NCI-H526 (cell line): ENCODE data around the gene ROBO2.
A peak's percentile ranks its signal among the peaks of the same experiment; 100 is the strongest.

Experiments used
- DNase-seq, 2 experiments: peaks; one replicate each; lab custom pipeline; 2025; lab: John Stamatoyannopoulos, UW

The ROBO2 gene

DNA sequence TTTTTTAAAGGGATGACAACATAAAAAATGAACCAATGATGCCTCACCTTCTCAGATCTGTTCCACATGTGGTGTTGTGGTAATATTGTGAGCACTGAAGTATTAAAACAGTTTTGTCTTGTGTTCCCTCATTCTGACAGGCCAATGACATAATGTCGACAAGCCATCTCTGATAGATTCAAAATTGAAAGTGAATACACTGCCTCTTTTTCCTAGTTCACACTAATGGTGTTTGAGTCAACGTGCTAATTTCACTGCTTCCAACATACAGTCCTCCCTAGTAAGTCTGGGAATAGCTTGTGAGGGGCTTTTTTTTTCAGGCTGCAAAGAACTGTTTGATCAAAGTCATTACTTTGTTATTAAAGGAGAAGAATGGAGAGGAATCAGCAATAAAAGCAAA, 82.8 kb downstream of the ROBO2 start:
- no peak for DNase-seq

DNA sequence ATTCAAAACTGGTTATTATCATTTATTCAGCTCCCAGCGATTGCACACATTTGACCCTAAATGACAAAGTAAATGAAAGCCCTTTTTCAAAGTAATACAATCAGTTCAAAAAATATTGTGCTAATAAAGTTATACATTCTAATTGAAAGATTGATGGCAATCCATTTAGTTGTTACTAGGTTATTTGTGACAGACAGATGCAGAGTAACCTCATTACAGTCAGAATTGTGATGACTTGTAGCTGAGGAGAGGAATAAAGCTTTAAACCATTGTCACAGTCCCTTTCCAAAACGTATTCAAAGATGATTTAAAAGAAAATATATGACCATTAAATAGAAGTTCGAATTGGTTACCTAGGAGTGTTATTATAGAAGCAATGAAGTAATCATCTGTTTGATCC, 86.1 kb downstream of the ROBO2 start:
- DNase-seq: no peak

DNA sequence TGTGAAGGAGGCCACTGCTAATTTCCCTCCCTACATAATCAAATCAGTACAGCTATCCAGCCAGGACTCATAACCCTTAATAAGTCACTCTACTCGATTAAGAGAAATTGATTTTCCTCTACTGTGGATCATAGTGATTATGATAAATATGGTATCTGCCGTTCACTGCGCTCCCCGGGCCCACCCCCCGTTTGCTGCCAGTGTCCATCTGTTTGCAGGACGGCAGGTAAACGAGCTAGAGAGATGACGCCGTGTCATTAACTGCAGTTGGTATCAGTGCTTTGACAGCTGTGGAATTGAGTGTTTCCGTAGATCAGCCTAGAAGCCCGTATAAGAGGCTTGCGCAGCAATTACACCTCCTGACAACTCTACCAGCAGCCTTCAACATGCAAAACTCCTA, 94.9 kb downstream of the ROBO2 start:
- no peak for DNase-seq

DNA sequence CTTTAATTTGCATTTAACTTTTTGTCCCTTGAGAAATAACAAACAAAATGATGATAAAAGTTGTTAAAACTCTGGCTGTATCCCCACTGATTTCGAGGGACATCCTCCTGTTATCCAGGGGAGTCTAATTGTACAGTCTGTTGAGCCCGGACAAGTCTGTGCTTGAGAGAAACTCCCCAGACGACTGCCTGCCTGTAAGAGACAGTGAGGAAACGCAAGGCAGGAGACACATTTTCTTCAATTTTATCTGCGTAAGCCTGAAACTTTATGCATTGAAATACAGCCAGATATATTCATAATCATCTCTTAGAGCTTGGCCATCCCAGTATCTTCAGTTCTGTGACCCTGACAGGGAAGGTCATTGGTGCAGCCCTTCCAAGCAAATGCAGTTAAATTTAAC, 97.7 kb downstream of the ROBO2 start:
- no peak for DNase-seq

DNA sequence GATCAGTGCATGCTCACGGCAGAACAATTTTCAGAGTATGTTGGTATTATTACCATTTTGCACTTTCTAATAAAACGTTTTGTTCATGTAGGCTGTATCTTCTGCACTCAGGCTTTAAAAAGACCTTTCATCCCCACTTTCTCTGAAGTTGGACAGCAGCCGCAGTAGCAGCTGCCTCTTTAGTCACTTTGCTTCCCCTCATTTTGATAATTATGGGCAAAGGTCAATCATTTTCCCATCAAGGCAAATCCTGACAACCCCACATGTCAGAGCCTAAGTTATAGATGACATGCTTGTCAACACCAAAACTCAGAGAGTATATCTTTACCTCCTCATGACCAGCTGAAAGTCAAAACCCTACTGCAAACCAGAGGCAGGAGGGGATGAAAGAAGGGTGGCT, 99.7 kb downstream of the ROBO2 start:
- DNase-seq: no peak

DNA sequence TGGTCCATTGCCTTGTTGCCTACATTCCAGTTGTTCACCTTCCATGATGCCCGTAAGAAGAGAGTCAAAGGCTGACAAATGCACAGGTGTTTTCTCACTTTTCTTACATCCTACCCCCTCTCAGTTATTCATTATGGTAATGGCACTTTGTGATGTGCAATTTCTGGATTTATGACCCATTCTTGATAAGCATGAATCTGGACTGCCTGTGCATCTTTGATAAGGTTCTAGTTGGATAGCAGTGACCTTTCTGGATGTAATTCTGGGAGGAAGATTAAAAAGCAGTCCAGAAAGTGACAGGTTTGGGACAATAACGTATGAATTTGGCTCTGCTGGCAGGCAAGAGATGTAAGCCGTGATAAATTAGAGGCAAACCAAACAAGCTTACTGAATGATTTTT, 101.5 kb downstream of the ROBO2 start:
- no peak for DNase-seq

DNA sequence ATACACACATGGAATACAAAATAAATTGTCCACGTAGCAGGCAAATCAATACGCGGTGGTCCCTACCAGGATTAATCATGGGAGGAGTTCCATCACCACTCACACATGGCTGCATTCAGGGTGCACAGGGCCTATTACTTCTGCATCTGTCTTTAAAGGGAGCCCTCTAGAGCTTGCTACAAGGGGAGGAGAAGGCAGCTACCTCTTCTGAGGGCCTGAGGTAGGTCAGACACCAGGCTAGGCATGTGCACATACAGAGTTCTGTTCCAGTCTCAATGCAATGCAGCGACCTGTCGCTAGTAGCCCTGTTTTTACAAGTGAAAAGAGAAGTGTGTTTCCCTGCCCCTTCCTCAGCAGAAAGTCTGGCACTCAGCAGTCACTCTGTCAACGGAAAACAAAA, 102.7 kb downstream of the ROBO2 start:
- DNase-seq: no peak

DNA sequence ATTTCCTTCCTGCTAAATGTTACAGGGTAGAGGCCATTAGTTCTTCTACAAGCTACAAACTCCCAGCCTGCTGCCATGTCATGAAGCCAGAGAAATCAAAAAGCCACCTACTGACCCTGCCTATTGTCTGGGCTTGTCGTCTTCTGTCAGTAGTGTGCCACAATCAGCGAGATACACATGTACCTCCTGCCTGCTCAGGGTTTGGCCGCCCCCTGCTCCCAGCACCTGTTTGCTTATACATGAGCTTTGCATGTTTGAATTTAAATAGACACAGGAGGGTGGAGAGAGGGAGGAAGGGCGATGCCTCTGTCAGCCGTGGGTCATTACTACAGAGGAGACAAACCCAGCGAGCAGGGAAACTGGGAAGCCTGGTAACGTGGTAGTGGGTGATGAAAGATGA, 106.1 kb downstream of the ROBO2 start:
- DNase-seq: peak; percentile 0 to 49

DNA sequence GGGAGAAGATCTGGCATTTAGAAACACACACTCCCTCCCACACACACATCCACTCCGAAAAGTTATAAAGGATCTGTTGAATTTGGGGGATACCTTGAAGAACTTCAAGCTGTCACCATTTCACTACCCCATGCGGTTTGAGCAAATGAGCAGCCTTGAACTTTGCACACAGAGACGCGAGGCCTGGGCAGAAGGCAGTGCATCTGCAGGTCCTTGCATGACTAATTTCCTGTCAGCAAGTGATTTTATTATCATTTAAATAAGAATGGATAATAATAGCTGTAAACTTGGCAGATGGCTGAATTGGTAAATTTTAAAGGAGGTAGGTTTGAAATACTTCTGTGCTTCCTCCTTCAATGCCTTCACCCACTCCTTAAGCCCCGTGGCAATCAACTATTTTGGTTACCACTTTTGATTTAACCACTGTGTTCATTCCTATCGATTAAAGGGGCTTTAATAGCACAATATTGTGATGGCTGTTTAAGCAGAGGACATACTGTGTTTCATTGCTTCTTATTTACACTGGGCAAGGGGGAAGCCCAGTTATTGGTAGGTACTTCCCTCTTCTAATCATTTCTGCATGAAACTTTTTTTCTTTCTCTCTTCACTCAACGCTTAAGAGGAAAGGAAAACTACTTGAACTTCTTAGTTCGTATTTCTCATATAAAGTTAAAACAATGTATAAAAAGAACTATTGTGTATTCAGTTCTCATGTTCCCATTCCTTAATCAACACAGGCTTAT, 108.1 kb downstream of the ROBO2 start:
- DNase-seq: no peak

DNA sequence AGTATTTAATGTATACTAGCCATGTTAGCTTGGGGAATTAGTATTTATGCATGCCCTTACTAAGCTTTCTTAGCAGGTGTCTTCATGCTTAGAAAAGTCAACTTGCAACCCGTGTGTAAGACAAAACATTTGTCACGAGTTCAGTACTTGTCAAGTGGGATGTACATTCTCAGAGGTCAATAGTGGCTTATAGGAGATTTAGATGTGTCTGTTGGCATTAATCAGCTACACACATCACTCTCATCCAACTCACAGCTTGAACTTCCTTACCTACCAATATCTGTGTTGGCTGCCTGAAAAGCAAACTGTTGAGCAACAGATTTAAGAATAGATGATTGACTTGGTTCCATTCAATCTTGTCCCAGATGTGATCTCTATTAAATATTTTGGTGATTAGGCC, 109.5 kb downstream of the ROBO2 start:
- no peak for DNase-seq

DNA sequence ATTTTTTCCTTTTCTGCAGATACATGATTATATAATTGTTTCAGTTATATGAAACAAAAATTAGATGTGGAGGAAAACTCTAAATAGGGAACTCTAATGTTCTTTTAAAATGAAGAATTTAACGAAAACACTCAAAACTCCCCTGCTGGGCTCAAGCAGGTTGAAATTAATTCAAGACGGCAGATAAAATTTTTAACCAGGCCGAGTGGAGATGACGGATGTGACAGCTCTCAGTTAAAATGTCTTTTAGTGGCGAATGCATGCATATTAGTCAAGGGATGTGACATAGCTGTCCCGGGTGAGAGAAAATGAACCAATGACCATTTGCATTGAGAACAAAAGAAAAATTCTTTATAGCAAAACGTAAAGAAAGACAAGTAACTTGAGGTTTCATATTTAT, 110.1 kb downstream of the ROBO2 start:
- DNase-seq: no peak

DNA sequence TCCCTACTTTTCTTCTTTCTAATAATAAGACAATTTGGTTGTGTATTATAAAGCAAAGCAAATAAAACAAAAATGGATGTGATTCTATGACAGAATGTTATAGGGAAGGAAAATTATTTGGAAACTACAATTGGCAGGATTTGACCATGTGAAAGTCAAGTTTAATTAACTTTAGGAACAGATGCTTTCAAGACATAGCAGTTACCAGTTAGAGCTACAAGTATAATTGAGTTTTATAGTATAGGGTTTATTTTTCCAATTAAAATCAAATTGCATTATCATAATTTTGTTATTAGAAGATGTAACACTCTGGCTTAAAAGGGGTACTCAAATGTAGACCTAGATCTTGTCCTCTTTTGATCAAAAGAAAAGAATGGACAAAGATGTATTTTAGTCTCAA, 110.9 kb downstream of the ROBO2 start:
- DNase-seq: no peak

DNA sequence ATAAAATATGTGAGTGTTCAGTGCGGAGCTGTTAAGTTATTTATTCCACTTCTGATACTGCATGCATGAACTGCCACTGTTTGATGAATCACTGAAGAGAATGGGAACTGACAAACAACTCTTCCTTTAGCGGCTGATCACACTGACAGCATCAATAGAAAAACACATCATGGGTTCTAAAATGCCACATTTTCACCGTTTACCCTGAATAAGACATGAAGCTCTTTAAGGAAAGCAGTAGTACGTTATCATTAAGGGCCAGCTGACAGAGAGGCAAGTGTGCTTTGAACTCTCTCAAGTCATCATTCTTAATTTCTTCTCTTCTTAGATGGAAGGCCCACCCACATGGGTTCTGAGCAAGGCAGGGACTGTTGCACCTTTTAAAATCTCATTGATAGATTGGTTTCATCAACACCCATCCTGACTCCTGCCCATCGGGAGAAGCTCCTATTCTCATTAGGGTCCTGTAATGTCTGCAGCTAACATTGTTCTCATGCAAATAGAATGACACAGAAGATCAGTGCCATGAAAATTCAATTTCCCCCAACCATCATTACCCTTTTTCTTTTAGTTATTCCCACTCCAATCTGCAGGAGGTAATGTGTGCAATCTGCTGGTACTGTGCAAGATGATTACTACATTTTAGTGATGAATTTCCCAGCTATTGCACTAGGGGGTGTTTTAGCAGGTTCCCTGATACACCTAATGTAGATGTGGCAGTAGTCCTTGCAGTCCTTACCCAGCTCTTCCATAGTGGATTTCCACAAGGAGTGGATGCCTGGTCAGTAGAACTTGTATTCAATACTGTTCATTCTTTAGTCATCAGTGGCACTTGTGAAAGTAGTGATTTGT, 119.1 kb downstream of the ROBO2 start:
- no peak for DNase-seq

DNA sequence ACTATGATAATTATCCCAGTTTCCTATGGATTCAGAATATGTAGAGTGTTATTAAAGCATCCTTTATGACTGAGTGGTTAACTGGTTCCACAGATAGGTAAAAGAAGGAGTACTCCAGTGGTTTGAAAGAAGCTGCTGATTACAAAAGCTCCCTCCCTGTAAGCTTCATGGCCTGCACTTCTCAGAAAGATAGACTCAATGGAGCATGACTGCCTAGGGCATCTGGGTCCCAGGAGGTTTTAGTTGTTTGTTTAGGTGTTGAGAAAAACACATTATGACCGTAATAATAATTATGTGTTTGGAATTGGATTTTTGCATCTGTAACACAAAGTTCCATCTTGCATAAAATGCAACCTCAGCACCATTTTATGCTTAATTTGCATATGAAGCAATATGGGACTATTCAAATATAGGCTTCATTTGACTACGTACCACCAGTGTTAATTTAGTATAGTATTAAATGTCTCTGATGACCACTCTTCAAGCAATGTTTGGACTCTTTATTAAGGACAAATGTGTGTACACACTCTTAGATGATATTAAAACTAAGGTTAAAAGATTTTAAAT, 121.1 kb downstream of the ROBO2 start:
- peak; percentile 0 to 23 for DNase-seq

DNA sequence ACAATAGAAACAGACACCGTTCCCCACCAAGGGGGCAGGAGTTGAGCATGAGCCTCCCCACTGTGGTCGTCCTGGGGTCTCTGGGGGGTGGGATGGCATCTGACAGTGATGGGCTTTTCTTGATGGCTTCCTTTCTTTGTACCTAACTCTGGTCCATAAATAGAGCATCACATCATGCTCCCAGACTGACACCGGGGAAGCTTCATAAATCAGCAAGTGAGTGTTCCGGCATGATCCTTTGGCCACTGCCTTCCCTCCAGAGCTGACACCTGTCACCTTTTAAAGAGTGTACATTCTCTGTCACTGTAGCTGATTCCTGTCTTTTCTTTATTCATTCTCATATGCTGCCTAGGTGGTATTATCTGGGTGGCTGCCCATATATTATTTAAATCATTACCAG, 129.9 kb downstream of the ROBO2 start:
- no peak for DNase-seq

DNA sequence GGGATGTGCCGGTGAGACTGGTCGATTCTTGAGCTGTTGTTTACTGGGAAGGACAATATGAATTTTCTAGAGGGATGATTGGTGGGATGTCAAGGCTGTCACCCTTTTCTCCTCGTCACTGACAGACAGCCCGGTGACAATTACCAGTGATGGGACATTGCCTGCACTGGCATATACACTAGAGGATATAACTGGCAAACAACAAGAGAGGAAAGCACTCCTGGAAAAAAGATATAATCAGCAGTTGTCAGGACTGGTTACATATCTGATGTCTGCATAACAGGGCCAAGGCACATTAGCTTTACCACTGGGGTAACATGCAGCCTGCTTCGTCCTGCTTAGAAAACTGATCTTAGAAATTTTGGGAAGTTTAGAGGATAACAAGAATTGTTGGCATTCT, 131.1 kb downstream of the ROBO2 start:
- no peak for DNase-seq

DNA sequence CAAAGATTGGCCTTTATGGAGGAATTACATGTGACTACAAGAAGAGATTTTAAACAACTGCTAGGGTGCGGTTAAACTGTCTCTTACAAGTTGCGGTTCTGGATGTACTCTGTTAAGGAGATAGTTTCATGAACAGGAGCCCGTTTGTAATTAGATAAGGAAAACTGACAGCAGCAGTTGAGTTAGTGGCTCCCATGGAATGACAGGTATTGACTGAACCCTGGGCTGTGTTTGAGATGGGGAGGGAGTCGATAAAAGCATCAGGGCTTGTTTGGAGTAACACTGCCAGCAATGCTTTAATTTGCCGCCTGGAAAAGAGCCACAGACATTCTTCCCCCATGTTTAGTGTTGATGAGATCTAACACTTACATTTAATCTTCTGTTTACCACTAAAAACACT, 139.9 kb downstream of the ROBO2 start:
- DNase-seq: no peak

DNA sequence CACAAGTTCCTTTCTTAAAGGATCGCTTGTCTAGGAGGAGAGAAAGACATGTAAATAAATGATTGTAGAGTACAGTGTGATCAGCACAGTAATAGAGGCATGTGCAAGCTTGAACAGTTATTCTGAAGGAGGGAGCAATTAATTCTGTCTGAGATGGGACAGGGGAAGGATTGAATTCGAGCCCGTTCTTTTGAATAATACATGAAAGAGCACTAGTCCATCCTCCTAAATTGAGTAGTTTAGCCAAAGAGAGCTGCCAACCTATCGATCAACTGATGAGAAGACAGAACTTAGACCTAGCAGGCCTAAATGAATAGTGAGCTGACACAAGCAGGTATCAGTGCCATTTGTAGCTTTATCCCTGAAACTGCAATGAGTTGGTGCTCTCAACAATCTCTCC, 142.4 kb downstream of the ROBO2 start:
- no peak for DNase-seq

DNA sequence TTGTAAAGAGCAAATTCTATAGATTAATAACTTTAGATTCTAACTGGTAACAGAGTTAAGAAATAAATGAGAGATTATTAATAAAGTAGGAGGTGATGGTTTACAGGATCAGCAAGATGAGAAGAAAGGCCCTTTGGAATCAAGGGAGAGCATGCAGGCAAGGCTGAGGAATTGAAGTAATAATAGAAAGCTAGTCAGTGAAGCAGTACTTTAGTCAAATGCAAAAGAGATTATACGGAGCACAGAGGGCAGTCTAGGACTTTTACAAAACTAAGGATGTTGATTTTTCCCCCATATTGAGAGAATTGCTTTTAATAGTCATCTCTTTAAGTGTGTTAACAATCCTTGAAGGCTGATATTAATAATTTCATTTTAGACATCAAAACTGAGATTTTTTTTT, 146.4 kb downstream of the ROBO2 start:
- no peak for DNase-seq

DNA sequence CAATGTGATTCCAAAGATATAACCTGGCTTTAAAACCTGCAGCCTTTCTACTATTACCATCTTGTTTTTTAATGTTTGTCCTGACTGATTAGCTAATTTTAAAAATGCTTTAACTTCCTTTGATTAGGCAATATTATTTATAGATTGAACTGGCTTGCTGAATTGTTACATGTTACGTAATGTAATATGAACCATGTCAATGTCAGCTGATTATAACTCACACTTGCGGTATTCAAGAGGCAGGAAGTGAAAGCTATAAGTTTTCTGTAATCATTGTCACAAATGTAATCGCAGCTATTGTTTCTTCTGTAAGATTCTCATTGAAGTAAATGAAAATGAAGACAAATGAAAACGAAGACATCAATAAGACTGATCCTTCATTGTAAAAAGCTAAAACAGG, 146.8 kb downstream of the ROBO2 start:
- DNase-seq: no peak

DNA sequence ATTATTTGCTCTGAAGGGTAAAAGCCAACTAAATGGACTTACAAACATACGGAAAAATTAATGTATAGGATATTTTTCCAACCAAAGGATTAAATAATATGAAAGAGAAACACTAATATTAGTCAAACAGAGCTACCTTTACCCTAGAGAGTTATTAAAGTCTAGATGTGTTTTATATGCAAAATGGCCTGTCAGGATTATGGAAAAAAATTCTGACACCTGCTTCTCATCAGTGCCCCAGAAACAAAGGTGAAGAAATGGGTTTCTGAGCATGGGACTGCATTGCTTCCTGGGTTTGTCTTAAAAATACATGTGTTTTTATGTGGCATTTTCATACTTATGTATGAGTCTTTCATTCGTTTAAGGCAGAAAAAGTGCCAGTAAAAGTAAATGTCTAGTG, 148.3 kb downstream of the ROBO2 start:
- no peak for DNase-seq

DNA sequence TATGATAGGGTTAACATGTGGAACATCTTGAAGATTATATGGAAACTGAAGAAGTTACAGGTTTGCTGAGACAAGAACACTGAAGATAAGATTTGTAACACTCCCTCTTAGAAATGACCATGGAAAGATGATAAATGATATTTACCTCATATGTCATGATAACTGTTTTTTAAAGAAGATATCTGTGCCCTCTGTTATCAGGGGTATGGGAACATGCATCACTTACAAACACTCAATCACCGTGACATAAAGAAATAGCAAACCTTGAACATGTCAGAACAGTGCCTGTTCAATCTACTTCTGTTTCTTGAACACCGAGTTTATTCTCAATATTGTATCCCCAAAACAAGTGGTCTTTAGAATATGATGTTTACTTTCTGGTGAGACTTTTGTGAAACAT, 149.4 kb downstream of the ROBO2 start:
- no peak for DNase-seq

DNA sequence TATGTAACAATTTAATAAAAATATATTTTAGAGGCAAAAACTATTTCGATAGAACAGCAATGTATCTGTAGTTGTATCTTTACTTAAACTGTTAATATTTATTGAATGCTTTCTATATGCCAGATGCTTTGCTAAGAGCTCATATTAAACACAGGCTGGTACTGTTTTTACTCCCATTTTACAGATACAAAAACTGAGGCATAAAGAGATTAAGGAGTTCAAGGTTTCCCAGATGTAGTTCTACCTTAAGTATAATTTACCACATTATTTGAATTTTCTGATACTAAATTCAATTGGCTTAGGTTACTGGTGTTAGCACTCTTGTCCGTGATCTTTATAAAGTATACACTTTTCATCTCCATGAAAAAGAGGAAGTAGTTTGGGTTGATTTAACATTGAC, 149.8 kb downstream of the ROBO2 start:
- DNase-seq: no peak
